Ovary (tissue), 3 donors: ENCODE measurements around the gene HPS1.

Source experiments
- CTCF ChIP-seq, 3 donors: fragments of 450-650 bp in 2 of 3; fragments of 200-600 bp in 1 of 3; IDR thresholded peaks; one replicate each; pipeline versions ENCODE4 v1.5.1 to v1.8.0; 2016 to 2022; ENCODE audit warnings: antibody characterized with exemption in 3 of 3, mild to moderate bottlenecking in 1 of 3
- EP300 ChIP-seq: sonication (generic); formaldehyde crosslinking; IDR thresholded peaks from one replicate; pipeline ENCODE4 v1.6.1; 2017; ENCODE audit warnings: antibody characterized with exemption
- POLR2A ChIP-seq: fragments of 450-650 bp; IDR thresholded peaks from one replicate; pipeline ENCODE4 v1.6.1; 2017; ENCODE audit warnings: antibody characterized with exemption, mild to moderate bottlenecking, moderate library complexity
- donor health status: DM: no; HTN: no; CAD: no.

- TF ChIP-seq CTCF (IDR thresholded peaks at IDR 0.05) (no peak), POLR2A (no peak), EP300 (no peak)
Observed at GRCh38 chr10:98436704-98437103, 10.0 kb downstream of the HPS1 start.
